G401 (cell line): ENCODE data around the gene MBNL1. TPM values are rescaled to one million over a fixed set of nuclear protein-coding genes. Genes with fewer than 3 reads are reported as not detected.
"Not testable (repeated sequence)": the region's sequence is repeated elsewhere in the genome, so short reads cannot be mapped to it uniquely, and the experiment has no call there.

Source experiments
- DNase-seq: peaks from one replicate; pipeline ENCODE4 v3.0.0-alpha.2; 2015; ENCODE audit warnings: low spot score
- in situ Hi-C: cut with HindIII; loops from 2 replicates; pipeline ENCODE4 v1.10.0; 2016; ENCODE audit warnings: low sequenced_read_pairs, mixed read lengths
- total RNA-seq: library from RNA; depleted of rRNA; stranded (reverse); fragments of >200 nt; shearing (Covaris generic); gene quantifications from 2 replicates; pipeline ENCODE4 v1.2.3, GENCODE V29; 2014

The MBNL1 gene
- total RNA-seq, 1 experiment from 2014 or later, result 61.2 TPM

- in situ Hi-C loops, result no loop called here
- DNase-seq, result no peak
Observed at GRCh38 chr3:152331018-152331541, 62.4 kb downstream of the MBNL1 start.

DNA sequence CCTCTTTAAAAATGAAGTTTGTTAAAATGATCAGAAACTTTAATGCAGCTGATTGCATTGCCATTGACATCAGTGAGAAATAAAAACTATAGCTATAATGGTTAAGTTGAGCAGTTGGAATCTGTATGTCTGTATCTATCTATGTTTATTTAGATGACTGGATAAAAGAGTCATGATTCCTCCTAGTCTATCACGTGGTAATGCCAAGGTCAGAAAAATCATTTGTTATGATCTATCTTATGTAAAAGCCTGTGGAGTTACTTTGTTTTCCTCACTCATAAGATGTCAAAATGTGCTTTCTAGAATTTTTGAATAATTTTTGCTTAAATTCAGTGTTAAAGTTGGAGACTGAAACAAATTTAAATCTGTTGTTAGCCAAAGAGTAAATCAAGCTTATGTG is 63.3 kb downstream of the MBNL1 start:
- no peak for DNase-seq
- in situ Hi-C loops, result no loop called here

GRCh38 chr3:152333928-152334327 is 65.2 kb downstream of the MBNL1 start:
- no peak for DNase-seq
- in situ Hi-C loops, result no loop called here

DNA sequence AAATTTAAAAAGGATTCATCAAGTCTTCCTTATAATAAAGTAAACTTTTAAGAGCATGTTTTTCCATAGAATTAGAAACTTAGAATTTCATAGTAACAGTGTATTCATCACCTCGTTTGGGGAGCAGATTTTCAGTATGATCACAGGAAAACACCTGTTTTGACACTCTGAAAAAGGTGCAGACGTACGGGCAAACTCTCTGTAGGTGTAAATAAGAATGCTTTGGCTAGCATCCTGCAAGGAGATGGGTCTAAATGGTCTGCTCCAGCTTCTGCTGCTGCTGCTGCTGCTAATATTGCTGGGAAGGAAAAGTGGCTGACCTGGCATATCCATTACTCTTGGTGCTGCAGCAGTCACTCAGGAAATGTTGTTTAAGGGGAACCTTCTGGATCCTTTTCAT is 66.0 kb downstream of the MBNL1 start:
- no peak for DNase-seq
- in situ Hi-C loops, result no loop called here

DNA sequence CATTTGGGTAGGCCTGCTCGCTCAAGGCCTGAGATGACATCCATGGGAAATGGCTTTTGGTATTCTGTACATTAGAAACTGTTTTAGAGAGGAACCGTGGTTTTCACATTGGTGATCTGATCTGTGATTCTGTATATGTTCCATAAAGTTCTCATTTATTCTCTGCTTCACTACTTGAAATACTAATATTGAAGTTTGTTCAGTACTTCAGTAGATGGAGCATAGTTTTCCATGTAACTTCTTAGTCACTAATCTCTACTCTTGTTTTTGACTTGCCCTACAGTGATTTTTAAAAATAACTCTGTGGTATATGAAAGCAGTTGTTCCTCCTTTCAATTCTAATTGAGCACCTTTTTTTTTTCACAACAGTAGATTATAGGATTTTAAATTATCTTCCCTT is 66.5 kb downstream of the MBNL1 start:
- in situ Hi-C loops, result no loop called here
- DNase-seq, result no peak

DNA sequence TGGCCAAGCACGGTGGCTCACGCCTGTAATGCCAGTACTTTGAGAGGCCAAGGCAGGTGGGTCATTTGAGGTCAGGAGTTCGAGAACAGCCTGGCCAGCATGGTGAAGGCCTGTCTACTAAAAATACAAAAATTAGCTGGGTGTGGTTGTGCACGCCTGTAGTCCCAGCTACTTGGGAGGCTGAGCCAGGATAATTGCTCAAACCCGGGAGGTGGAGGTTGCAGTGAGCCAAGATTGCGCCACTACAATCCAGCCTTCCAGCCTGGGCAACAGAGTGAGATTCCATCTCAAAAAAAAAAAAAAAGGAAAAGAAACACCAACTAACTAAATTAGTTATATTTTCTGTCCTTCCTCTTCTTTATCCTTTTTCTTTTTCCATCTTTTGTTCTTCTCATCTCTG is 68.6 kb downstream of the MBNL1 start:
- not testable (repeated sequence) for DNase-seq

DNA sequence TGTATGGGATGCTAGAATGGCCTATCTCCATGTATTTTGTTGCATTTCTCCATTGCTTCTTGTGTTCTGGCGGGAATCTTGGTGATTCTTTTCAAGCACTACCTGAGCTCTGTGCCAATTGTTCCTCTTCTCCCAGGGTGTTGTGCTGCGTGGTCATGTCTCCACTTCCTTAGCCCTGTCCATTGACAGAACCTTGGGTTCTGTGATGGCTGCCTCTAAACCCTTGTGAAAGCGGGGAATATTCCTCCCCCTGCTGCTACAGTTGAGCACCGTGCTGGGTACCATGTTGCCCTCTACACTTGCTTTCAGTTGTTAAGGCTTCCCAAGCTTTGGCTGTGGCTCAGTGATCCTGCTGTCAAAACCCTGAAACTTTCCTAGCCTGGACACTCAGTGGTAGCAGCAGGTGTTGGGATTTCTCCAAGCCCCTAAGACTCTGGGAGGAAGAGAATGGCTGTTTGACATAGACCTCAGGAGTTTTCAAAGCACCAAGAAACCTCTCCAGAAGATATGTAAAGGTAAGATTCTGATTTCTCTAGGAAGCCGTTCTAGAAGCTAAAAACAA is 69.5 kb downstream of the MBNL1 start:
- in situ Hi-C loops, result no loop called here
- DNase-seq, result no peak

More for the DNA sequence above, 68.6 kb downstream of the MBNL1 start:
- in situ Hi-C loops, result not testable (repeated sequence)

GRCh38 chr3:152339881-152340505 is 71.3 kb downstream of the MBNL1 start:
- in situ Hi-C loops, result no loop called here
- no peak for DNase-seq

GRCh38 chr3:152345233-152345632 is 76.5 kb downstream of the MBNL1 start:
- in situ Hi-C loops, result no loop called here
- DNase-seq, result no peak

GRCh38 chr3:152346058-152346457 is 77.3 kb downstream of the MBNL1 start:
- no peak for DNase-seq
- in situ Hi-C loops, result no loop called here

- no peak for DNase-seq
- in situ Hi-C loops, result no loop called here
Observed at GRCh38 chr3:152346740-152347139, 78.0 kb downstream of the MBNL1 start.

DNA sequence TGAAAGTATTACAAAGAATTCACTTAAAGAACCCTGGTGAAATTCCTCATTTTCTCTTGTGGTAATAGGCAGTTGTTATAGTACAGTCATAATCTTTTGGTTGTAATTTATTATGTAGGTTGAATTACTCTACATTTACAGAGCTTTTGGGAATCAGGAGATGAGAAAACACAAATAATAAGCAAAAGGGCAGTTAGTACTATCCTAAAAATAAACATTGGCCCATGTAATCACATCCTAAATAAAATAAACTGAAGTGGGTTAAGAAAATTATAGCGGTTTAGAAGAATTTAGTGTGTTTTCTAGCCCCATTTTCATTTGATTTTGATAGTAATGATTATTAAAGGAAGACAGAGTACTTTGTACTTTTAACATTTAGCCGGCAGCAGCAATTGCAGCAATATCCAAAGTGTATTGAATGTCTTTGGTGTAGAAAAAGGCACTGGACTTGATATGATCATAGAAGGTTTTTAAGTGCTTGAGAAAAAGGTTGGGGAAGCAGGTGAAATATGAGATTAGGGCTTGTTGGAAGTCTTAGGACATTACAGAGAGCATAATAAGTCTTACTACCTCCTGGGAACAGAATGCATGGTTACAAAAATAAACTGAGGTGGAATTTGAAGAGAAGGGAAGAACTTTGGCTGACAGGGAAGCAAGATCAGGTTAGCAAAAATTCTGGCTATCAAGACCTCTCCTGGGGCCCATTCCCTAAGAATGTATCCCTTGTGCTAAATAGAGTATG is 79.9 kb downstream of the MBNL1 start:
- no peak for DNase-seq
- in situ Hi-C loops, result no loop called here

DNA sequence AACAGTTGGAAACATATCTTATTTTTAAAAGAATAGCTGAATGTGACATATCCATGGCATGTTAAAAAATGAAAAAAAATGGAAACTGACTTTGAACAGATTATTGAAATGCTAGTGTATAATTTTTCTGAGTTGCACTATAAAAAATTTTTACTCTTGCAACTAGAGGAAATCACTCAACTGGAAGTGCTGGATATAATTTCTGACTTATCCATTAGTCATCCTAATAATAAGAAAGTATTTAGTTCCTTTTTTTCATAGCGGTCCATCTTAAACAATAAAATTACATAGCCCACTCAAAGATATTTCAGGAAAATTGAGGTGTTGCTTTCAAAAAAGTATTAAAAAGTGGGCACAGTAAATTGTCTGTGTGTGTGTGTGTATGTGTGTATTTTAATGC is 80.7 kb downstream of the MBNL1 start:
- in situ Hi-C loops, result no loop called here
- DNase-seq, result no peak

DNA sequence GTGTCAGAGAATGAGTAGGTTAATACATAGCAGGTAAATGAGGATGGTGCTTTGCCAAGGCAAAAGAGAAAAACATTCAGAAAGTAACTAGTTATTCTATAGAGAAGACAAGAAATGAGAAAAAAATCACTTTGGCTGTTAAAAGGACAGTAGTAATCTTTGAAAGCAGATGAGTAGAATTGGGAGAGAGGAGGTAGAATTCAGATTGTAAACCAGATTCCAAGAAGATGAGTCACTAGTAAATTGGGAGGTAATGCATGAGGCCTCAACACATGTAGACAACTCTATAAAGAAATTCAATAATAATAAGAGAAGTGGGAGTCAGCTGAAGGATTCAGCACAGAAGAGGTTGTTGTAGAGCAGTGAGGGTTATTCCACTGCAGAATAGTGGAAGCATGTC is 81.4 kb downstream of the MBNL1 start:
- no peak for DNase-seq
- in situ Hi-C loops, result no loop called here

DNA sequence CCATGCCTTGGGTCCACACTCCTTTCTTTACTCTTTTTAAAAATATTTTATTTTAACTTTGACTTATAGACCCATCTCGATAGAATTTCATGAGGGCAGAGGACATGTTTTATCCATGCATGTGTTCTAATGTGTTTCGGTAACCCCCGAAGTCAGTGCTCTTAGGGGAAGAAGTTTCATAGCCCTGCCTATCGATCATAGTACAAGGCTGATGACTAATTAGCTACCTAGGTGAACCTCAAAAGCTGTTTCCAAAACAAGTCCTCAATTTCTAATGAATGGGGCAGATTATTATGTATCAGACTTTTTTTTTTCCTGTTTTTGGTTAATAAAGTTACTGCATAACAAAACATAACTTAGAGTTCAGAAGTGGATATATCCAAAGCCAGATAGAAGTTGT is 82.0 kb downstream of the MBNL1 start:
- in situ Hi-C loops, result no loop called here
- no peak for DNase-seq

- in situ Hi-C loops, result no loop called here
- no peak for DNase-seq
Observed at GRCh38 chr3:152352554-152352953, 83.8 kb downstream of the MBNL1 start.

DNA sequence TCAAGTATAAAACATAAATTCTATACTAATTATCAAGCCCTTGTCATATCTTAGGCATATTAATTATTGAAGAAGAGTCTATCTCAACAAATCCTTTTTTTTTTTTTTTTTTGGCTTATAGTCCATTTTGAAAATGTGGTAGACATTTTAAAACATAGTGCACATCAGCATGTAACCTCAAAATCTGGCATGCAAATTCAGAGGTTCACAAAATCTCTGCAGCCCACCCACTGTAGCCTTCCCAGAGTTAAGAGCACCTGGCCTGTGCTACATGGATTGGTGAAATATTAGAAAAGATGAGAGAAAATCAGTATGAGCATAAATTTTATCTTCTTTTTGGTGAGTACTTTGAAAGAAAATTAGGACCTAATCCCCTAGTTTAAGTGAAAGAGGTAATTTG is 84.8 kb downstream of the MBNL1 start:
- in situ Hi-C loops, result no loop called here

DNA sequence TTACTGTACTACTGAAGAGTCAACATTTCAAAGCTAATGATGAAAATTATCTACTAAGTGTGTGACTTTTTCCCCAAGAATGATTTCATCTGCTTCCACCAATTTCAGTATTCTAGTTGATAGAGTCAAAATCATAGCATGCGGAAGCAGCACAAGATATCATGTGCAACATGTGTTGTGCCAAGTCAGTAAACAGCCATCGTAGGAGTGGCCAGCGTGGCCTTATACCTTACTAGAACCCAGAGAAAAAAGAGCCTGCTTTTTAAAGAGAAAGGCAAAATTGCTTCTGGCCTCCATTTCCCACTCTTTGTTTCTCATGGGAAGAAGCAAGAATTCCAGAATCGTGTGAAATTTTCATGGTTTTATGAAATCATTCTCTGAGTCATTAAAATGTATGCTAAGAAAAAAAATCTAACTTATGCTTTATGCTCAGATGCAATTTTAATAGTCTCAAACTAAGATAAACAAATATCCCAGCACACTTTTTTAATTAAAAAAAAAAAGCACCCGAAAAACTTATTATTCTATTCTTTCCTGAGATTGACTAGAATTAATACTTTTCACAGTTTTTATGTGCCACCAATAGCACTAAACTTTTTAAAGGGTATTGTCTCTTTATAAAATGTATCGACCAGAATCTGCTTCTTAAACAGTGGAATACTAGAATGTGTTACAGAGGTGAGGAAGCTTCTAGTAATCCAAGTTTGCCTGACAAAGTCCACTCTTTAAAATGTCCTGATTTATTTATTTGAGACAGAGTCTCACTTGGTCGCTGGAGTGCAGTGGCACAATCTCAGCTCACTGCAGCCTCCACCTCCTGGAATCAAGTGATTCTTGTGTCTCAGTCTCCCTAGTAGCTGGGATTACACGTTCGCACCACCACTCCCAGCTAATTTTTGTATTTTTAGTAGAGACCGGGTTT is 87.3 kb downstream of the MBNL1 start:
- no peak for DNase-seq
- in situ Hi-C loops, result no loop called here

More for the DNA sequence above, 84.8 kb downstream of the MBNL1 start:
- DNase-seq, result no peak

DNA sequence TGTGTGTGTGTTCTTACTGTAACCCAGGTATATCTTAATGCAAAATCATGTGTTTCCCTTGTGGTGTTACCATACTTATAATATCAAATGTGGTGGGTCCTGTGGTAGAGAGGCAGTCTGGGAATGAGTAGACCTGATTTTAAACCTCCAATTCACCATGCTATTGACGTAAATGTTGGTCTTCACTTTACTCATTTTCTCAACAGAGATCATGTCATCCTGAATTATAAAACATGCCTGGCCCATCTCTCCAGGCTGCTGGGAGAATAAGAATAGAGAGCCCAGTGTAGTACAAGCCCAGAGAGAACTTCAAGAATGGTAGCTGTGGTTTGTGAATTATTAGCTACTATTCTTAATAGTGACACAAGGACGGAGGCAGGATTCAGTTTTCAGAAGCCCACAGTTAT is 88.1 kb downstream of the MBNL1 start:
- in situ Hi-C loops, result no loop called here
- DNase-seq, result no peak
